Measurements from ENCODE around the gene DALRD3.

The DALRD3 gene

GRCh38 chr3:49021213-49021812, 2.9 kb upstream of the DALRD3 start:
- H3K9me3 ChIP-seq, result no peaks in the 10 kb centered on the region
- TF ChIP-seq, protein P1, sequence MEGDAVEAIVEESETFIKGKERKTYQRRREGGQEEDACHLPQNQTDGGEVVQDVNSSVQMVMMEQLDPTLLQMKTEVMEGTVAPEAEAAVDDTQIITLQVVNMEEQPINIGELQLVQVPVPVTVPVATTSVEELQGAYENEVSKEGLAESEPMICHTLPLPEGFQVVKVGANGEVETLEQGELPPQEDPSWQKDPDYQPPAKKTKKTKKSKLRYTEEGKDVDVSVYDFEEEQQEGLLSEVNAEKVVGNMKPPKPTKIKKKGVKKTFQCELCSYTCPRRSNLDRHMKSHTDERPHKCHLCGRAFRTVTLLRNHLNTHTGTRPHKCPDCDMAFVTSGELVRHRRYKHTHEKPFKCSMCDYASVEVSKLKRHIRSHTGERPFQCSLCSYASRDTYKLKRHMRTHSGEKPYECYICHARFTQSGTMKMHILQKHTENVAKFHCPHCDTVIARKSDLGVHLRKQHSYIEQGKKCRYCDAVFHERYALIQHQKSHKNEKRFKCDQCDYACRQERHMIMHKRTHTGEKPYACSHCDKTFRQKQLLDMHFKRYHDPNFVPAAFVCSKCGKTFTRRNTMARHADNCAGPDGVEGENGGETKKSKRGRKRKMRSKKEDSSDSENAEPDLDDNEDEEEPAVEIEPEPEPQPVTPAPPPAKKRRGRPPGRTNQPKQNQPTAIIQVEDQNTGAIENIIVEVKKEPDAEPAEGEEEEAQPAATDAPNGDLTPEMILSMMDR (IDR thresholded peaks at IDR 0.05), result no peak
- peaks cover 31% of the 10 kb centered on the region for H3K36me3 ChIP-seq
- H3K4me1 ChIP-seq (ENCODE audit: control insufficient read depth in 1 of 2, insufficient read depth in 1 of 2, low read depth in 1 of 2, low read length in 1 of 2), result peaks cover 48 to 52% of the 10 kb centered on the region in 2 experiments
- peak overlapping the region; percentile 99 for H3K27ac ChIP-seq
- peak overlapping the region; percentile 95 to 99 for H3K4me3 ChIP-seq (ENCODE audit: low read depth in 1 of 2, low read length in 1 of 2)
- no peaks in the 10 kb centered on the region for H3K27me3 ChIP-seq

- Histone ChIP-seq H3K27ac (peak overlapping the region; percentile 99), H3K4me1 (ENCODE audit: control insufficient read depth in 1 of 2, insufficient read depth in 1 of 2, low read depth in 1 of 2, low read length in 1 of 2) (peaks cover 48 to 52% of the 10 kb centered on the region in 2 experiments), H3K27me3 (no peaks in the 10 kb centered on the region), H3K36me3 (peaks cover 31% of the 10 kb centered on the region), H3K4me3 (ENCODE audit: low read depth in 1 of 2, low read length in 1 of 2) (peak overlapping the region; percentile 95 to 99), H3K9me3 (no peaks in the 10 kb centered on the region)
- TF ChIP-seq, protein P1 (IDR thresholded peaks at IDR 0.05), result no peak
Measured at GRCh38 chr3:49020330-49021212, 2.2 kb upstream of the DALRD3 start.

DNA sequence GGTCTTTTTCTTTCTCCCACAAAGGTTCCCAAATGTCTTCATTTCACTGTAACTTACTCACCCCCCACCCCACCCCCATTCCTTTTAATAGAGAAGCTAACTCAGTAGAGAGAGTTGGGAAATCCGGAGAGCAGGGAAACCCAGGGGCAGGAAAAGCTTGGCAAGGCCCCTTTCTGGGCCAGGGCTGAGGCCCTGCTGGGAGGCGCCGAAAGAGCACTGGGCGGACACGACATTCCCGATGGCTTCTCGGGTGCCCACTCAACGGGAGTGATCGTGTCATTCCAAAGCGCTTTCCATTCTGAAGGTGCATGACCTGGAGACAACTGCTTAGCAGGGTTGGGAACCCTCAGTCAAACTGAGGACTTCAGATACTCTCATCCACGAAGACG, 1.6 kb upstream of the DALRD3 start:
- TF ChIP-seq, protein P1 (IDR thresholded peaks at IDR 0.05), result no peak
- Histone ChIP-seq H3K27ac (peak overlapping the region; percentile 99), H3K9me3 (no peaks in the 10 kb centered on the region), H3K4me3 (ENCODE audit: low read depth in 1 of 2, low read length in 1 of 2) (peak overlapping the region; percentile 95 to 99), H3K4me1 (ENCODE audit: control insufficient read depth in 1 of 2, insufficient read depth in 1 of 2, low read depth in 1 of 2, low read length in 1 of 2) (peaks cover 48 to 52% of the 10 kb centered on the region in 2 experiments), H3K36me3 (peaks cover 31% of the 10 kb centered on the region), H3K27me3 (no peaks in the 10 kb centered on the region)

DNA sequence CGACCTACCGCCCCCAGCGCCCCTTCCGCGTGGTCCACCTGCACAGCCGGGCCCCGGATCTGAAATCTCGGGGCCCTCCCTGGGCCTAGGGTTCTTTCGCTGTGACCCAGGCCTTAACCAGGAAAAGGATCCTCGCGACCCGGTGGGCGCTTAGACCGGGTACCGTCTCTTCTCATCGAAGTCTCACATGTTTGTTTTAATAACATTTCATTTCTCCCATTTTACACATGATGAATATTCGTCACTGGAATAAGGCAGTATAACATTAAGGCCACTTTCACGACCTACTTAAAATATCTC, 277 bp upstream of the DALRD3 start:
- Histone ChIP-seq H3K4me1 (ENCODE audit: control insufficient read depth in 1 of 2, insufficient read depth in 1 of 2, low read depth in 1 of 2, low read length in 1 of 2) (peaks cover 48 to 52% of the 10 kb centered on the region in 2 experiments), H3K27me3 (no peaks in the 10 kb centered on the region), H3K9me3 (no peaks in the 10 kb centered on the region), H3K27ac (peak overlapping the region; percentile 99), H3K4me3 (ENCODE audit: low read depth in 1 of 2, low read length in 1 of 2) (peak overlapping the region; percentile 97 to 99), H3K36me3 (peaks cover 24% of the 10 kb centered on the region)
- TF ChIP-seq, protein P1 (IDR thresholded peaks at IDR 0.05), result no peak

DNA sequence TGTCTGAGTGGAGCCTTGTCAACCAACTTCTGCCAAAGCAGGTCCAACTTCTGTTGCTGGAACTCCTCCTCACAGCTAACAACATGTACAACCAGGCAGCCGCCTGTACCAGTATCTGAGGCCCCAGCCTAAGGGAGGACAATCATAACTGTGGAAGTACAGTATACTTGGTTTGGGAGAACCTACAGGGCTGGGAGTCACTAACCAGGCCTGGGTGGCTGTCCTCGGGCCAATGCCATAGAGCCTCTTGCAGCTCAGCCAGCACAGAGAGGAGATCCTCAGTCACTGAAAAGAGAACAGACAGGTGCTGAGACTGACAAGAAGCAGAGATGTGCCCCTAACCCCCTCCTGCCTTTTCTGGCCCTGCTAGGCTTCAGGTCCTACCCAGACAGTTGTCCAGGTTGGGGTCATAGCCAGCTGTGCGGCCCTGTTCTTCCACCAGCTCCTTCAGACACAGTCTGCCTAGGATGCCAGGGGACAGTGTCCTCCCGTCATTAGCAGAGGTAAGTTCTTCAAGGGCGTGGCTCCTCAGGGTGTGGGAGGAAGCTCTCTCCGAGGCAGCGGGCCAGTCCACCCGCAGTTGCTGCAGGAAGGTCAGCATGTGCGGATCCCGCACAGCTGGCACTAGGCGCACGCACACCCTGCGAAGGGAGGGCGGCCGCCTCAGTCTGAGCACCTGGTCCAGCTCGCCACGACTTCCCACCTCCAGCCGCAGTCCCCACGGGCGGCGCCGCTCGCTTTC, 980 bp downstream of the DALRD3 start:
- H3K4me1 ChIP-seq (ENCODE audit: control insufficient read depth in 1 of 2, insufficient read depth in 1 of 2, low read depth in 1 of 2, low read length in 1 of 2), result peaks cover 39 to 43% of the 10 kb centered on the region in 2 experiments
- no peaks in the 10 kb centered on the region for H3K9me3 ChIP-seq
- TF ChIP-seq, protein P1 (IDR thresholded peaks at IDR 0.05), result no peak
- peak overlapping the region; percentile 99 for H3K27ac ChIP-seq
- peaks cover 28% of the 10 kb centered on the region for H3K36me3 ChIP-seq
- H3K4me3 ChIP-seq (ENCODE audit: low read depth in 1 of 2, low read length in 1 of 2), result peak overlapping the region; percentile 97 to 99
- no peaks in the 10 kb centered on the region for H3K27me3 ChIP-seq
